ENCODE data around the gene HTT-AS. TPM values are rescaled to one million over a fixed set of nuclear protein-coding genes. Genes with fewer than 3 reads are reported as not detected.

The HTT-AS gene
- total RNA-seq, 2 donors from 2014 or later = not detected

DNA sequence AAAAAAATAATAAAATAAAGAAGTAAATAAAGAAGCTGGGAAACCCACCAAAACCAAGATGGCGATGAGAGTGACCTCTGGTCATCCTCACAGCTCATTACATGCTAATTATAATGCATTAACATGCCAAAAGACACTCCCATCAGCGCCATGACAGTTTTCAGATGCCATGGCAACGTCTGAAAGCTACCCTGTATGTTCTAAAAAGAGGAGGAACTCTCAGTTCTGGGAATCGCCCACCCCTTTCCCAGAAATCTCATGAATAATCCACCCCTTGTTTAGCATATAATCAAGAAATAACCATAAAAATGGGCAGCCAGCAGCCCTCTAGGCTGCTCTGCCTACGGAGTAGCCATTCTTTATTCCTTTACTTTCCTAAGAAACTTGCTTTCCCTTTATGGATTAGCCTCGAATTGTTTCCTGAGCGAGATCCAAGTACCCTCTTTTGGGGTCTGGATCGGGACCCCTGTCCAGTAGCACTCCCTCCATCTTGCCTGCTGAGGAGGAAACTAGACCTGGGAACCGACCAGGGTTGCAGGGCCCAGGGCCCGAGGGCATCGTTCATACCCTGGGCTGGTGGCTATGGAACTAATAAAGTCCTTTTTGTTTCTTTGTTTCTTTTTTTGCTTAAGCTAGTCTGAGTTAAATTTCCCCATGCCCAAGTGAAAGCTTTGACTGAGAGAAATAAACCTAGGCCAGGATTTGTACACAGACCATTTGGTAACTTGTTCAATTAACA lies 30.9 kb downstream of the HTT-AS start:
- ATAC-seq (no peak), DNase-seq (ENCODE audit: low spot score in 2 of 2) (no peak)
- peaks cover 5 to 15% of the 10 kb centered on the region in 2 donors for H3K36me3 Mint-ChIP-seq
- no peak overlapping the region for H3K27ac Mint-ChIP-seq
- no peaks in the 10 kb centered on the region for H3K9me3 Mint-ChIP-seq

DNA sequence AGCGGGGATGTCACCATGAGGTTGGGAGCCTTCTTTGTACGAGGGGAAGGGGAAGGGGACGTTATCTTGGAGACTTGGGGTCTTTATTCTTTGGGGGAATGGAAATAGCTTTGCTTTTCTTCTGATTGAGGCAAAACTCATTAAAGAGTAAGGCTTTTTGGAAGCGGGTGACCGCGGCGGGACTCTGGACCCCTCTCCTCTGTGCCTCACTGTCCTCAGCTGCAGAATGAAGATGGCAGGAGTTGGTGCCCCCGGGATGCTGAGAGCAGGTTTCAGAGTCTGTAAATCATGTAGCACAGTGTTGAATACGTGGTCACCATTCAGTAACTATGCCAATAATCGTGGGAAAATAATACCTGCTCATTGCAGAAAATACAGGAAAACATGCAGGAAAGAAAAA lies 32.1 kb downstream of the HTT-AS start:
- no peaks in the 10 kb centered on the region for H3K9me3 Mint-ChIP-seq
- no peak for DNase-seq (ENCODE audit: low spot score in 2 of 2)
- ATAC-seq = no peak
- H3K27ac Mint-ChIP-seq = peak overlapping the region; percentile 85 to 92
- peaks cover 5 to 15% of the 10 kb centered on the region in 2 donors for H3K36me3 Mint-ChIP-seq

DNA sequence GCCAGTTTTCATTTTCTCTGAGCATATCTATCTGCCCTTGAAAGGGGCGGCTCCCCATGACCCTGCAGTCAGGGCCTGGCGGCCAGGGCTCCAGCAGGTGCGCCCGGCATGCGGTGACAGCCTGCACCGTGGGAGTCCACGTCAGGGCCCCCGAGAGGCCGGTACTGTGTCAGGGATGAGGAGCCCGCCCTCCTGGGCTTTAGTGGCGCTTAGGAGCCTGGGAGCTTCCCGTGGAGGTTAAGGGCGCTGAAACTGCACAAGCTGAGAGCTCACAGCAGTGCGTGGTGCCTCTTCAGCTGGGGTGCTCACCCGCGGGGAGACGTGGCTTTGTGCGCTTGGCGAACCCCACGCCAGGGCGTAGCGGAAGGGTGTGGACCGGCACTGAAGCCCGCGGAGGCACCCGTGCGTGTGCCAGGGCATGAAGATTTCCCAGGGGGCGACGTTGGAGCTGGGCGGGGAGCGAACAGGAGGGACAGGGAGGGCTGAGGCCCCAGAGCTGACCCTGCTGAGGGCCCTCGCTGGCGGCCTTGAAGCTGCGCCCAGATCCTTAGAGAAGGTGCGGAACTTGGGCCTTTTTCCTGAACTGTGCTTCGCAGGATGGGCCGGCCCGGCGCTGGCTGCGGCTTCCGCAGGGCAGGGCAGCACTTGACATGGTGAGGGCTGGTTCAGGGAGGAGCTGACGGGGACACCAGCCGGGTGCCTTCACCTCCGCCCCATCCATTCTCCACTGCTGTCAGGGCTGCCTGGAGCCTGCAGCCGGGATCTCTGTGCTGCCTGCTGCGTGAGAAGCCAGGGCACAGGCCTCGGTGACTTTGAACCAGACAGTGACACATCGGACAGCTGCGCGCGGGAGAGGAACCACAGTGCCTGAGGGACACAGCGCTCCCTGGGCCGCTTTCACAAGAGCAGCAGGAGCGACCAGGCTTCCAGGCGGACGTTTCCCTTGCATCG lies 32.9 kb downstream of the HTT-AS start:
- ATAC-seq (peak; percentile 71 to 74), DNase-seq (ENCODE audit: low spot score in 2 of 2) (peak; percentile 44 to 72)
- Mint-ChIP-seq H3K27ac (peak overlapping the region; percentile 85 to 92), H3K36me3 (peaks cover 5 to 15% of the 10 kb centered on the region in 2 donors), H3K9me3 (no peaks in the 10 kb centered on the region)

DNA sequence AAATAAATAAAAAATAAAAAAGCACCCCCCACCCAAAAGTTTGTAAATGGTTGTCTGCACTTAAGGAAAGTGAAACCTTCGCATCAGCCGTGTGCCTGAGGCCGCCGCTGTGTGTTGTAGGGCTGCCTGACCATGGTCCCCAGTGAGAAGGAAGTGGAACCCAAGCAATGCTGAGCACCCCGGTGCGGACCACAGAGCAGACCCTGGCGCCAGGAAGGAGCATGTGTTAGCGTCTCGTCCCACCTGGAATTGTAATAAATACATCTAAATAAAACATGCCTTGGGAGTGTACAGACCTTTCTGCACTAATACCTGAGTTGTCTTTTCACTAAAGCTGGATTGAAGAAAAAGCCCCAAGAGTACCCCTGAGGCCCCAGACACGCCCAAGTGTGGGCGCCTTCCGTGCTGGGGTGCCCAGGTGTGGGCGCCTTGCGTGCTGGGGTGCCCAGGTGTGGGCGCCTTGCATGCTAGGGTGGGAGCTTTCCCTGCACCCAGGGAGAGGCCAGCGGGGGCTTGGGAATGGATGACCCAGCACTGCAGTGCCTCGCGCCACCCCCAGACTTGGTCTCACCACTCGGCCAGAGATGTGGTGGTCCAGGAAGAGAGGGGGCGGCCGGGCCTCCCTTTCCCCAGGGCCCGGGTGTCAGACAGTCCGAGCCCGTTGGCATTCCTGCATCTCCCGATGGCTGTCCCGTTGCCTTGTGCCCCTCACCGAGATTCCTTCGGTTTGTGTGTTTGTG lies 33.7 kb downstream of the HTT-AS start:
- no peaks in the 10 kb centered on the region for H3K9me3 Mint-ChIP-seq
- H3K36me3 Mint-ChIP-seq = peaks cover 5 to 12% of the 10 kb centered on the region in 2 donors
- ATAC-seq (no peak), DNase-seq (ENCODE audit: low spot score in 2 of 2) (no peak)
- peak overlapping the region in 1 of 2 donors; percentile 85 for H3K27ac Mint-ChIP-seq

DNA sequence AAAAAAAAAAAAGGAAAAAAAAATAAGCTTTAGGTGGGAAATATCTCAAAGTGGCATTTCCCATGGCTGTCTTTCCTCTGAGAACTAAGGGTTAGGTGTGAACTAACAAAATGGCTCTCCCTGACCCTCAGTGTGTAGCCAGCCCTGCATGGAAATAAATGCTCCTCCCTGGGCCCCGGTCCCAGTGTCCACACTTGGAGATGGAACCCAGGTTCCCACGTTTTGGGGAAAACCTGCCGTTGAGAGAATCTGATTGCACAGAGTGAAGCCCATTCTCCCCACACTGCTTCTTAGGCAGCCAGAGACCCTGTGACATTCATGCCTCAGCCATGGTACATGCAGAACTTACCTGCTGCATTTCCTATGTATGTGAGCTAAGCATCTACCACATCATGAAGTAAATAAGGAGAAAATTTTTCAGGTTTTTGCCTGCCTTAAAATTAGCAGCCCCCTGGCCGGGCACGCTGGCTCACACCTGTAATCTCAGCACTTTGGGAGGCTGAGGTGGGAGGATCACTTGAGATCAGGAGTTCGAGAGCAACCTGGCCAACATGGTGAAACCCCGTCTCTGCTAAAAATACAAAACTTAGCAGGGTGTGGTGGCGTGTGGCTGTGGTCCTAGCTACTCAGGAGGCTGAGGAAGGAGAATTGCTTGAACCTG lies 34.5 kb downstream of the HTT-AS start:
- ATAC-seq = no peak
- H3K36me3 Mint-ChIP-seq = peaks cover 5 to 6% of the 10 kb centered on the region in 2 donors
- no peak for DNase-seq (ENCODE audit: low spot score in 2 of 2)
- H3K27ac Mint-ChIP-seq = no peak overlapping the region
- no peaks in the 10 kb centered on the region for H3K9me3 Mint-ChIP-seq

DNA sequence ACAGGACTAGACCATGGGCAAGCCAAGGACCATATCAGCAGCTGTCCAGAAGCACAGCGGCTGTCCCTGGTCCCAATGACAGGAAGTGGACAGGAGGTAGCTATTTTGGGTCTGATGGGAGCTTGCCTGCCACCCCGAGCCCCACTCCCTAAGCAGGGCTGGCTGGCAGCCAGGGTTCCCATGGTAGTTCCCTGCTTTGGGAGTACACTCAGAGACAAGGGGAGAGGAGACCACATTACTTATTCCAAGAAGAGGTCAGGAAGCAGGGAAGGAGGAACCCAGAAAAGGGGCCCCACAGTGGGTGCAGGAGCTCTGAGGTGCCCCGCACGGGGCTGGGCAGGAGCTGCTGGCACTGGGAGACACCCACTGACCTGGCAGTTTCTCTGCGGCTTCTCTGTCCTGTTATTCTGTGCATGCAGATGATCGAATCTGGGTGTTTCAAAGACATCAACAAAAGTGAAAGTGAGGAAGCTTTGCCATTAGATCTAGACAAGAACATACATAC lies 36.3 kb downstream of the HTT-AS start:
- H3K9me3 Mint-ChIP-seq = no peaks in the 10 kb centered on the region
- DNase-seq (ENCODE audit: low spot score in 2 of 2) (no peak), ATAC-seq (peak; percentile 20 to 38)
- peak overlapping the region in 1 of 2 donors; percentile 68 for H3K27ac Mint-ChIP-seq
- H3K36me3 Mint-ChIP-seq = peaks cover 5 to 6% of the 10 kb centered on the region in 2 donors

DNA sequence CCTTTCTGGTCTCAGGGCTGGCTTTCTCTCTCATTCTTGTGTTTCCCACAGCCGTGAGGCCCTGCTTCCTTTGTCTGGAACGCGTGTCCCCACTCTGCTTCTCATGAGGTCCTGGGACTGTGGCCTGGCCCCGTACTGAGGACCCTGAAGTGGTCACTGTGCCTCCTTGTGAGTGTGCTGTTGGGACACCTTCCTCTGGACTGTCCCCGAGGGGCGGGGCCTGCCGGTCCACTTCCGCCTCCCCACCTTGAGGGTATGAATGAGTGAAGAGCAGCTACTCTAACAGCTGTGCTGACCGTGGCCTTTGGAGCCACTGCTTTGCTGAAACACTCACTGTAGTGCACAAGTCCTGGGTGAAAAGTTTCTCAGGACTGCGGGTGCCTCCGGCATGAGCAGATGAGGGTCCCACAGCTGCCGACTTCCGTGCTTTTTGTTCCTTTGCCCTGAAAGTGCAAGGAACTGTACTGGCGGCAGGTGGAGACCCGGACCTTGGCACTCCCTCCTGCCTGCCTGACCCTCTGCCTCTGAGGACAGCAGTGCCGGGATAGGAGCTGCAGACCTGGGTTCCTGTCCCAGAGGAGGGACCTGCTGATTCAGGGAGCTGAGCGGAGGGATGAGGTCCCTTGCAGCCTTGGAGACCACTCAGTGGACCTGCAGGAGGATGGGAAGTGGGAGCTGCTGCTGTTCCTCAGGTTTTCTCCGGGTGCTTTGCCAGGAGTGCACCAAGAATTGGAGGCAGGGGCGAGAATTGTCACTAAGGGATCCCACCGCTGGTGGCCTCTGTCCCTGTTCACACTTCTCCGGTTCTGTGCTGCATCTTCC lies 38.0 kb downstream of the HTT-AS start:
- Mint-ChIP-seq H3K27ac (no peak overlapping the region), H3K9me3 (no peaks in the 10 kb centered on the region)

DNA sequence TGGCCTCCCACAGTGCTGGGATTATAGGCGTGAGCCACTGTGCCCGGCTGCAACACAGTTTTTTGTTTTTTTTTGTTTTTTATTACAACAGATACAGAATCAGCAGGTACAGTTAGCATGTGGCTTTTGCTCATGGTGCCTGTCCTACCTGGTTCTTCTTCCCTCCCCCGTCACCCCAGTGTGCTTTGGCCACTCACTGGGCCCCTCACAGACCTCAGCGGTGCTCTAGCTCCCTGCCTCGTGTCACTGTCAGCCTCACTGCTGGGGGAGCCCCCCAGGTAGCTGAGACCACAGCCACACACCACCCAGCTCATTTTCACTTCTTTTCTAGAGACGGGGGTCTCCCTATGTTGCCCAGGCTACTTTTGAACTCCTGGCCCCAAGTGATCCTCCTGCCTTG lies 38.7 kb downstream of the HTT-AS start:
- Mint-ChIP-seq H3K9me3 (no peaks in the 10 kb centered on the region), H3K27ac (no peak overlapping the region), H3K36me3 (no peaks in the 10 kb centered on the region)
- ATAC-seq (no peak), DNase-seq (ENCODE audit: low spot score in 2 of 2) (no peak)

More for the DNA sequence above, 38.0 kb downstream of the HTT-AS start:
- ATAC-seq = no peak
- no peak for DNase-seq (ENCODE audit: low spot score in 2 of 2)
- H3K36me3 Mint-ChIP-seq = no peaks in the 10 kb centered on the region

DNA sequence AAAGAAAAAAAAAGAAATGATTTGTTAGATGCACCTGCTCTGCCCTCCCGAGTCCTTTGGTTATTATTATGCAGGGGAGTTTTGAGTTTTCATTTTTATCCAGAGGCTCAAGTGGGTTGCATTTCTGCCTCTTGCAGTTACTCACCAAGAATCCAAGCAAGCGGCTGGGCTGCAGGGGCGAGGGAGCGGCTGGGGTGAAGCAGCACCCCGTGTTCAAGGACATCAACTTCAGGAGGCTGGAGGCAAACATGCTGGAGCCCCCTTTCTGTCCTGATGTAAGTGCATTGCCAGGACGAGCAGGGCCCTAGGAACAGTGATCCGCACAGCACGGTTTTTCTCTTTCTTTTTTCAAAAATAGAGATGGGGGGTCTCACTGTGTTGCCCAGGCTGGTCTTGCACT lies 39.1 kb downstream of the HTT-AS start:
- H3K27ac Mint-ChIP-seq = no peak overlapping the region
- ATAC-seq = no peak
- H3K36me3 Mint-ChIP-seq = no peaks in the 10 kb centered on the region
- no peak for DNase-seq (ENCODE audit: low spot score in 2 of 2)
- no peaks in the 10 kb centered on the region for H3K9me3 Mint-ChIP-seq

DNA sequence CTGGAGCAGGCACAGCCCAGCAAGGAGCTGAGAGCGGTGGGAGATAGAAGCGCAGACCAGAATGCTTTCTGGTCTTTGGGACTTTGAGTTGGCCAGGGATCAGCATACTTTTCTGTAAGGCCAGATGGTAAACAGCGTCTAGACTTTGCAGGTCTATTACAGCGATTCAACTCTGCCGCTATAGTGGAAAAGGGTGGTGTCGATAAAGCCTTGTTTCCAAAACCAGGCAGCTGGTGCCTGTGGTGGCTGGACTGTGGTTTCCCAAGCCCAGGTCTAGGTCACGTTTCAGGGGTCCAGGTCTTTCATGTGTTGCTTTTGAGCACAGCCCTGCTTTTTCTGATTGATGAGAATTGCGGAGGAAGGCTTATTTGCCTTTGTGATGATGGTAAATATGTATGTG lies 40.1 kb downstream of the HTT-AS start:
- ATAC-seq = no peak
- Mint-ChIP-seq H3K9me3 (no peaks in the 10 kb centered on the region), H3K36me3 (no peaks in the 10 kb centered on the region), H3K27ac (no peak overlapping the region)
- DNase-seq (ENCODE audit: low spot score in 2 of 2) = no peak

DNA sequence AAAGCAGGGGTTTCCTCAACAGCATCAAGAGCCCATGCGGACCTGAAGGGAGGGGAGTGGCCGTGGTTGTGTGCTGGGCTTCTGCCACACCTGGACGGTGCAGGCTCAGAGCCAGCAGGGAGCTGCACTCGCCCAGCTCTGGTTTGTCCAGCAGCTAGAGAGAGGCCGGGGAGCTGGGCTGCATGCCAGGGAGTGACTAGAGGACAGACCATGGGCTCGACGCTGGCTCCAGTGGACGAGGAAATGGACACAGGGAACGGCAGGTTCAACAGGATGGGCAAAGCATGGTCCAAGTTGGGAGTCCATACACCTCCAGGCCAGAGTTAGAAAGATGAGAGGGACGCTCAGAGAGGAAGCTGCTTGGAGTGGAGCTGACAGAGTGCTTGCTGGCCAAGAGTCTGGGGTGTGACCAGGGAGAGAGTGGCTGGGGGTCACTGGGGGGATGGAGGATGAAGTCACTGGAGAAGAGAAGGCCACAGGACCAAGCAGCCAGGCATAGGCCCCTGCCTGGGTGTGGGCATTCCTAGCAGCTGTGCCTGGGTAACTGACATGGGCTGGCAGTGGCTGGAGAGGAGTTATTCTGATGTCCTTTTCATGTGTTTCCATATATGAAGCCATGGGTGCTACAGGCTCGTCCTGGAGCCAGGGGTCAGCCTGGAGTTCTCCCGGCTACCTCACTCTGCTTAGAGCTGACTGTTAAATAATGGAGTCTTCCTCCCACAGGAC lies 42.8 kb downstream of the HTT-AS start:
- Mint-ChIP-seq H3K27ac (peak overlapping the region in 1 of 2 donors; percentile 36), H3K9me3 (no peaks in the 10 kb centered on the region), H3K36me3 (no peaks in the 10 kb centered on the region)
- ATAC-seq (no peak), DNase-seq (ENCODE audit: low spot score in 2 of 2) (no peak)

DNA sequence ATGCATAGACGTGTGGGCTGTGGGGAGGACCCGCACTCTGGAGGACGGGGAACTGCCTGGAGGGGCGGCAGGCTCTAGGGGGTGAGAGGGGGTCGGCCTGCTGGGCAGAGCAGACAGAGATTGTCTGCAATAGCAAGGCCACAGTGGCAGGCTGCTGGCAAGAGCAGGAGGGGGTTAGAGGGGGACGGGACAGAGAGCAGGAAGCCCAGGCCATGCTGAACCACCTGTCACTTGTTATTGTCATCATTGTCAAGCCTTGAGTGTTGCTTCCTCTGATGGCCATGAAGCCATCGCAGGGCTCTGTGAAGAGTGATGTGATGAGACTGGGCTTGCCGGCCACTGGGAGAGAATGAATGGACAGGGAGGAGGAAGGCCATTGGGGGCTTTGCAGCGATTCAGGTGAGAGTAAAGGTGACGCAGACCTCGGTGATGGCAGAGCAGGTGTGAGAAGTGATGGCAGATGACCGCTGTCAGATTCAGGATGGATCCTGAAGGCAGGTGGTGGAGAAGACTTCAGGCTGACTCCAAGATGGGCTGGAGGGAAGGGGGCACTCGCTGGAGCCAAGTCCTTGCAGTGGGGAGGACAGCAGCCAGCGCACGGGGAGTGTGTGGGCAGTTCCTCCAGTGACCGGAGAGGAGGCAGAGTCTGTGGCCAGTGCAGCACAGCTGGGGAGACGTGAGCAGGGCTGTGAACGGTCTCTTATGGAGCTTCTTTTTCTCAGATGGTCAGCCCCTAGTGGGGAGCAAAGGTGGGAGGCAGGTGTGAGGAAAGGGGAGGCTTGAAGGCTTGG lies 43.6 kb downstream of the HTT-AS start:
- no peaks in the 10 kb centered on the region for H3K36me3 Mint-ChIP-seq
- peak overlapping the region in 1 of 2 donors; percentile 75 for H3K27ac Mint-ChIP-seq
- no peak for ATAC-seq

DNA sequence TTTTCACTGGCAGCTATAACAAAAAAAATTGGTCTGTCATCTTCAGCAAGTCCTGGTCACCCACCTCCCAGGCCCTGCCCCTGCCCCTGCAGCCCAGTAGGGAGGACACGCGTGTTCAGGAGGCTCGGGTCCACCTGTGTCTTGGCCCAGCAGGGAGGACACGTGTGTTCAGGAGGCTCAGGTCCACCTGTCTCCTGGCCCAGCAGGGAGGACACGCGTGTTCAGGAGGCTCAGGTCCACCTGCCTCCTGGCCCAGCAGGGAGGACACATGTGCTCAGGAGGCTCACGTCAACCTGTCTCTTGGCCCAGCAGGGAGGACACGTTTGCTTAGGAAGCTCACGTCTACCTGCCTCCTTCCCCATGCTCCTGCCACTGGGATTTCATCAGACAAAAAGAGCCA lies 44.9 kb downstream of the HTT-AS start:
- DNase-seq (ENCODE audit: low spot score in 2 of 2) = no peak
- Mint-ChIP-seq H3K9me3 (no peaks in the 10 kb centered on the region), H3K36me3 (no peaks in the 10 kb centered on the region), H3K27ac (no peak overlapping the region)
- ATAC-seq = no peak

More for the DNA sequence above, 43.6 kb downstream of the HTT-AS start:
- no peak for DNase-seq (ENCODE audit: low spot score in 2 of 2)
- no peaks in the 10 kb centered on the region for H3K9me3 Mint-ChIP-seq

DNA sequence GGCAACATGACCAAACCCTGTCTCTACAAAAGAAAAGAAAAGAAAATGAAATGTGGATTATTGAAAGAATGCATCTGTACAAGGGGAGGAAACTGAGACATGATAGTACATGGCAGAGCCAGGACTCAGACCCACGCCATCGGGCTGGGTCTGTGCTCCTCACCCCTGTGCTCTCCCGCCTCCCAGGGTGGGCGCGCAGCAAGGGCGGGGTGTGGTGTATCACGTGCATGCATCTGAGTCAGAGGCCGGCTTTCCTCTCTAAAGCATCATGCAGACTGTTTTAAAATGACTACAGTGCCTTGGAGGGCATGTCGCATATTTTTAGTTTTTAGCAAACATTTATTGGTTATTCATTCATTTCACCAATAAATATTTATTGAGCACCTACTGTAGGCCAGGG lies 47.8 kb downstream of the HTT-AS start:
- H3K27ac Mint-ChIP-seq = no peak overlapping the region
- no peak for ATAC-seq
- no peak for DNase-seq (ENCODE audit: low spot score in 2 of 2)
- H3K9me3 Mint-ChIP-seq = peaks cover 0 to 9% of the 10 kb centered on the region in 2 donors
- peaks cover 0 to 9% of the 10 kb centered on the region in 2 donors for H3K36me3 Mint-ChIP-seq
